IMR-90 (cell line): ENCODE data around the gene L3HYPDH. TPM values are rescaled to one million over a fixed set of nuclear protein-coding genes. Genes with fewer than 3 reads are reported as not detected.
A peak's percentile ranks its signal among the peaks of the same experiment; 100 is the strongest.

Experiments used
- ATAC-seq: fragments of 200-7000 bp; cut with Tn5 transposase; 2 replicates; pipeline ENCODE4 v1.9.1; 2020; ENCODE audit warnings: low read depth, mild to moderate bottlenecking, moderate library complexity
- Bru-seq: library from RNA; stranded (reverse); fragments of 400-500 nt; gene quantifications from one replicate; lab custom pipeline; 2021; lab: Mats Ljungman, UMichigan
- BruChase-seq, 2 experiments: library from RNA; stranded (reverse); fragments of 400-500 nt; gene quantifications; one replicate each; lab custom pipeline; 2021; lab: Mats Ljungman, UMichigan
- BruUV-seq: library from RNA; stranded (reverse); fragments of 400-500 nt; replicated peaks from 2 replicates; lab custom pipeline; 2021; lab: Mats Ljungman, UMichigan
- CTCF ChIA-PET: fragments of 300-600 bp; formaldehyde crosslinking; extraction: SDS; loops from one replicate; lab custom pipeline; 2021; ENCODE audit warnings: antibody characterized with exemption; lab: Yijun Ruan, JAX
- POLR2A ChIA-PET: fragments of 300-600 bp; sonication (Branson Sonifier 250); formaldehyde crosslinking; loops from one replicate; lab custom pipeline; 2022; ENCODE audit warnings: antibody characterized with exemption; ENCODE audit not compliant: unreplicated experiment; lab: Charles Lee
- DNase-seq: peaks from one replicate; pipeline ENCODE4 v3.0.0; 2013
- H2AFZ ChIP-seq: replicated peaks from 2 replicates; pipeline ENCODE3; 2013; ENCODE audit warnings: low read length, mild to moderate bottlenecking; ENCODE audit not compliant: poor library complexity
- H2AK5ac ChIP-seq: 2 replicates; pipeline ENCODE4 v1.6.1; 2013; ENCODE audit warnings: low read depth, low read length, inconsistent platforms
- H2AK9ac ChIP-seq: replicated peaks from 2 replicates; pipeline ENCODE3; 2013; ENCODE audit warnings: mild to moderate bottlenecking, low read depth, low read length, moderate library complexity; ENCODE audit not compliant: poor library complexity
- H2BK120ac ChIP-seq: 2 replicates; pipeline ENCODE4 v1.6.1; 2013; ENCODE audit warnings: low read depth, low read length, inconsistent platforms
- H2BK15ac ChIP-seq: 3 replicates; pipeline ENCODE4 v1.6.1; 2013; ENCODE audit warnings: low read depth, low read length, inconsistent platforms
- H2BK20ac ChIP-seq: 2 replicates; pipeline ENCODE4 v1.6.1; 2013; ENCODE audit warnings: low read depth, mild to moderate bottlenecking, inconsistent platforms, low read length, moderate library complexity
- H2BK5ac ChIP-seq: 2 replicates; pipeline ENCODE4 v1.6.1; 2013; ENCODE audit warnings: mild to moderate bottlenecking, low read depth, low read length, inconsistent platforms; ENCODE audit not compliant: poor library complexity, severe bottlenecking
- H3K14ac ChIP-seq: replicated peaks from 2 replicates; pipeline ENCODE4 v1.6.1; 2013; ENCODE audit warnings: low read depth, low read length, inconsistent platforms
- H3K18ac ChIP-seq: 2 replicates; pipeline ENCODE4 v1.6.1; 2013; ENCODE audit warnings: low read depth, low read length, control low read depth
- H3K23ac ChIP-seq: 2 replicates; pipeline ENCODE4 v1.6.1; 2013; ENCODE audit warnings: low read depth, low read length, inconsistent platforms
- H3K27ac ChIP-seq: 2 replicates; pipeline ENCODE4 v1.5.1; 2013; ENCODE audit warnings: mild to moderate bottlenecking, control low read depth, low read length; ENCODE audit not compliant: insufficient read depth
- H3K27me3 ChIP-seq: 2 replicates; pipeline ENCODE4 v1.6.1; 2013; ENCODE audit warnings: low read length; ENCODE audit not compliant: control insufficient read depth, insufficient read depth
- H3K36me3 ChIP-seq: 2 replicates; pipeline ENCODE4 v1.6.1; 2013; ENCODE audit warnings: low read length, mixed read lengths; ENCODE audit not compliant: control insufficient read depth, insufficient read depth
- H3K4ac ChIP-seq: 2 replicates; pipeline ENCODE4 v1.6.1; 2013; ENCODE audit warnings: low read depth, low read length, inconsistent platforms
- H3K4me1 ChIP-seq: 2 replicates; pipeline ENCODE4 v1.6.1; 2013; ENCODE audit warnings: low read length, mixed read lengths; ENCODE audit not compliant: control insufficient read depth, insufficient read depth
- H3K4me2 ChIP-seq: 2 replicates; pipeline ENCODE4 v1.6.1; 2013; ENCODE audit warnings: low read depth, mild to moderate bottlenecking, control low read depth, low read length, moderate library complexity
- H3K4me3 ChIP-seq: 2 replicates; pipeline ENCODE4 v1.5.1; 2013; ENCODE audit warnings: low read depth, mild to moderate bottlenecking, control low read depth, low read length, moderate library complexity; ENCODE audit not compliant: insufficient read depth
- H3K56ac ChIP-seq: 2 replicates; pipeline ENCODE4 v1.6.1; 2013; ENCODE audit warnings: low read length, inconsistent platforms; ENCODE audit not compliant: insufficient read depth; ENCODE audit errors: extremely low read depth
- H3K79me1 ChIP-seq, 2 experiments: 2 replicates each; pipeline ENCODE4 v1.6.1; 2013; ENCODE audit warnings: low read length in 2 of 2, inconsistent platforms in 1 of 2, low read depth in 1 of 2
- H3K9ac ChIP-seq: 2 replicates; pipeline ENCODE4 v1.6.1; 2013; ENCODE audit warnings: low read depth, low read length, control low read depth
- H3K9me1 ChIP-seq: 2 replicates; pipeline ENCODE4 v1.6.1; 2013; ENCODE audit warnings: low read length, inconsistent platforms; ENCODE audit not compliant: insufficient read depth
- H3K9me3 ChIP-seq: 2 replicates; pipeline ENCODE4 v1.6.1; 2013; ENCODE audit warnings: low read length; ENCODE audit not compliant: control insufficient read depth, insufficient read depth
- H4K20me1 ChIP-seq: 2 replicates; pipeline ENCODE4 v1.6.1; 2013; ENCODE audit warnings: low read length, inconsistent platforms; ENCODE audit not compliant: insufficient read depth
- H4K5ac ChIP-seq: 2 replicates; pipeline ENCODE4 v1.6.1; 2013; ENCODE audit warnings: mild to moderate bottlenecking, low read depth, low read length, control low read depth
- H4K8ac ChIP-seq, 2 experiments: 2 replicates each; pipeline ENCODE4 v1.6.1; 2013; ENCODE audit warnings: low read depth in 2 of 2, low read length in 2 of 2, control low read depth in 1 of 2, inconsistent platforms in 1 of 2
- H4K91ac ChIP-seq: 2 replicates; pipeline ENCODE4 v1.6.1; 2013; ENCODE audit warnings: low read depth, low read length, inconsistent platforms; ENCODE audit not compliant: insufficient read depth
- BHLHE40 ChIP-seq: fragments of 150-350 bp; IDR thresholded peaks from 2 replicates; pipeline ENCODE4 v1.6.1; 2016; ENCODE audit warnings: mild to moderate bottlenecking, low read depth, low read length
- CEBPB ChIP-seq: IDR thresholded peaks from 2 replicates; pipeline ENCODE4 v1.6.1; 2012; ENCODE audit warnings: low read depth, low read length, improper control_type of control experiment
- CTCF ChIP-seq: conservative IDR thresholded peaks from 2 replicates; pipeline ENCODE4 v1.5.1; 2012; ENCODE audit warnings: mild to moderate bottlenecking, low read depth, low read length, improper control_type of control experiment
- FOS ChIP-seq: fragments of 150-350 bp; IDR thresholded peaks from 2 replicates; pipeline ENCODE4 v1.6.1; 2016; ENCODE audit warnings: low read depth, low read length
- MAFK ChIP-seq: IDR thresholded peaks from 2 replicates; pipeline ENCODE4 v1.6.1; 2012; ENCODE audit warnings: low read depth, low read length, improper control_type of control experiment
- MAZ ChIP-seq: IDR thresholded peaks from 2 replicates; pipeline ENCODE4 v1.6.1; 2012; ENCODE audit warnings: low read depth, mild to moderate bottlenecking, low read length, improper control_type of control experiment, moderate library complexity, borderline replicate concordance
- MXI1 ChIP-seq: IDR thresholded peaks from 2 replicates; pipeline ENCODE4 v1.6.1; 2012; ENCODE audit warnings: low read depth, mild to moderate bottlenecking, low read length, moderate library complexity, borderline replicate concordance
- NFE2L2 ChIP-seq: fragments of 150-350 bp; IDR thresholded peaks from 2 replicates; pipeline ENCODE4 v1.6.1; 2016; ENCODE audit warnings: low read depth, mild to moderate bottlenecking, low read length
- RCOR1 ChIP-seq: IDR thresholded peaks from 2 replicates; pipeline ENCODE4 v1.6.1; 2012; ENCODE audit warnings: mild to moderate bottlenecking, low read length, improper control_type of control experiment; ENCODE audit not compliant: insufficient replicate concordance
- RFX5 ChIP-seq: IDR thresholded peaks from 2 replicates; pipeline ENCODE4 v1.8.0; 2012; ENCODE audit warnings: low read depth, mild to moderate bottlenecking, low read length, moderate library complexity
- SMC3 ChIP-seq: fragments of 150-350 bp; IDR thresholded peaks from 2 replicates; pipeline ENCODE4 v1.6.1; 2016; ENCODE audit warnings: low read depth, mild to moderate bottlenecking, antibody characterized with exemption, low read length, moderate library complexity
- WGBS, 2 experiments: methylation state at CpG; one replicate each; pipeline versions ENCODE4 v1.1.5 to v1.1.7; 2013; ENCODE audit warnings: missing lambda C conversion rate in 2 of 2; ENCODE audit not compliant: insufficient read length in 1 of 2; ENCODE audit errors: extremely low coverage in 2 of 2; 5-methylcytosine and 5-hydroxymethylcytosine counted together
- dilution Hi-C: fragments of 300-500 bp; cut with HindIII; formaldehyde crosslinking; loops from one replicate; pipeline ENCODE4 v1.14.3; 2018; ENCODE audit warnings: low sequenced_read_pairs; ENCODE audit not compliant: unreplicated experiment
- in situ Hi-C: fragments of 300-500 bp; cut with MboI; formaldehyde crosslinking; loops from 3 replicates; pipeline ENCODE4 v1.14.3; 2019; ENCODE audit warnings: low sequenced_read_pairs, inconsistent platforms, mixed read lengths
- intact Hi-C: fragments of 100-400 bp; cut with micrococcal nuclease; formaldehyde crosslinking; loops from 2 replicates; pipeline ENCODE4 v1.10.0; 2022
- long read RNA-seq: library from polyadenylated mRNA; unstranded; transcript quantifications from one replicate; pipeline ENCODE4 v2.0.0, GENCODE V29; 2021; ENCODE audit not compliant: unreplicated experiment
- polyA plus RNA-seq, 3 experiments: library from polyadenylated mRNA; depleted of rRNA; stranded (reverse); fragments of >200 nt; gene quantifications; 2 replicates each; pipeline ENCODE4 v1.2.3, GENCODE V29; 2012; ENCODE audit warnings: low replicate concordance in 1 of 3
- total RNA-seq: library from RNA; depleted of rRNA; stranded (reverse); fragments of >200 nt; gene quantifications from 2 replicates; pipeline ENCODE4 v1.2.3, GENCODE V29; 2012; rRNA removed
- TF ChIP-seq, protein P1 (sequence below): fragments of 150-350 bp; IDR thresholded peaks from 2 replicates; pipeline ENCODE4 v1.6.1; 2017; ENCODE audit warnings: mild to moderate bottlenecking, antibody characterized with exemption, low read length, low read depth

The L3HYPDH gene
- total RNA-seq = 40.9 and 54.7 TPM in 2 replicates
- polyA plus RNA-seq (2012; rRNA removed) = 45.3 and 49.1 TPM in 2 replicates
- polyA plus RNA-seq (2012; cell fraction: cytosol; rRNA removed) = 13.5 and 29.2 TPM in 2 replicates
- polyA plus RNA-seq (2012; cell fraction: nucleus; rRNA removed; ENCODE audit: low replicate concordance) = 181 and 246 TPM in 2 replicates
- percentile 91 among the genes with signal in this experiment for Bru-seq, nascent RNA
- percentile 92 among the genes with signal in this experiment for BruChase-seq, experiment 1, labeled RNA remaining after a 6-hour chase
- percentile 99 among the genes with signal in this experiment for BruChase-seq, experiment 2, labeled RNA remaining after a 2-hour chase
- long read RNA-seq, transcript L3HYPDH-201 (5 exons, 1,527 nt) = major isoform, 19 of 37 reads
- long read RNA-seq, partial matches to known transcripts = 1 of 37 reads
- long read RNA-seq, other reads (novel, unspliced or antisense) = 16 of 37 reads

DNA sequence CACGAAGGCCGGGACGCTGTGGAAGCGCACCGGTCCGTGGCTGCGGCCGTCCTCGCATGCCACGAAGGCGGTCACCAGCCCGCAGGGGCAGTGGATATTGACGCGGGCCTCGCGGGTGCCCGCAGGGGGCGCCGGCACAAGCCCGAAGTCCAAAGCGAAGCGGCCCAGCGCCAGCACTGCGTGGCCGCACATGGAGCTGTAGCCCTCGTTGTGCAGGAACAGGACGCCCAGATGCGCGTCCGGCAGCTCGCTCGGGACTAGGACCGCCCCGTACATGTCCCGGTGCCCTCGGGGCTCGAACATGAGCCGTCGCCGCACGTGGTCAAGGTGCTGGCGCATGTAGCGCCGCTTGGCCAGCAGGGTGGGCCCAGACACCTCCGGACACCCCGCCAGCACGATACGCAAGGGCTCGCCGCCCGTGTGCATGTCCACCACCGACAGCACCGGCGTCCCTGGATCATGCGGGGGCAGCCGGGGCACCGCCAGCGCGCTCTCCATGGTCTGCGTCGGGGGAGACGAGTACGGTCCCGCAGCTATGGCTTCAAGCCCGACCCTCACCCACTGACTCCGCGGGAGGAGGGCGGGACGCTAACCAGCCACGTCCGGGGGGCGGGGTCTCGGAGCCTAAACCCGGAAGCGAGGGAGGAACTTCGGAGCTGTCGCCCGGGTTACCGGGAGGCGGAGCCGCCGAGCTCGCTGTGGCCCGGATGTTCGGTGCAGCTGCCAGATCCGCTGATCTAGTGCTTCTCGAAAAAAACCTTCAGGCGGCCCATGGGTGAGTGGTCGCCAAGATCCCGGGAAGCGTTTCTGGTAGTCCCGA, at the start of gene L3HYPDH, which contains the start of gene JKAMP:
Gene L3HYPDH (minus strand): TSS at position 590 of the 820 bp plus-strand sequence. CDS start 92 bp downstream, at position 498.
Gene JKAMP (plus strand): TSS at position 699 of the 820 bp plus-strand sequence. CDS start 73 bp downstream, at position 772.
- Histone ChIP-seq H2BK5ac (peak within 1 kb of the TSS; percentile 97), H3K4me3 (peak within 1 kb of the TSS; percentile 94), H2BK15ac (peak within 1 kb of the TSS; percentile 69), H3K18ac (peak within 1 kb of the TSS; percentile 90), H3K27me3 (no peaks in the 10 kb centered on the region), H3K9me3 (no peaks in the 10 kb centered on the region), H4K91ac (peak within 1 kb of the TSS; percentile 94), H3K4me2 (peak within 1 kb of the TSS; percentile 92), H3K4me1 (peaks cover 9% of the 10 kb centered on the region), H2BK120ac (peak within 1 kb of the TSS; percentile 92), H3K4ac (peak within 1 kb of the TSS; percentile 97), H3K14ac (peak within 1 kb of the TSS; percentile 99), H3K27ac (peak within 1 kb of the TSS; percentile 94), H3K79me1 (peaks cover 13 to 52% of the 10 kb centered on the region in 2 experiments), H4K8ac (peak within 1 kb of the TSS; percentile 79 to 88), H4K20me1 (peaks cover 13% of the 10 kb centered on the region; the same call in 1 of the 2 replicates), H3K9me1 (peaks cover 10% of the 10 kb centered on the region), H3K56ac (peak within 1 kb of the TSS; percentile 99), H2AK9ac (peak within 1 kb of the TSS; percentile 99), H3K36me3 (peaks cover 7% of the 10 kb centered on the region), H2AK5ac (peak within 1 kb of the TSS; percentile 99), H2BK20ac (peak within 1 kb of the TSS; percentile 81), H4K5ac (peak within 1 kb of the TSS; percentile 88), H2AFZ (peak within 1 kb of the TSS; percentile 98), H3K9ac (peak within 1 kb of the TSS; percentile 99), H3K23ac (peak within 1 kb of the TSS; percentile 99)
- peak; percentile 85 for ATAC-seq
- POLR2A ChIA-PET = no interaction called here
- intact Hi-C loops = no loop called here
- dilution Hi-C loops = no loop called here
- in situ Hi-C loops = loop anchor here (25.0 kb wide), 1 partner anchor 603 kb away; the partner anchor contains the start of gene PCNX4
- peak; percentile 94 for DNase-seq
- CTCF ChIA-PET = interaction anchor here (0.6 to 2.6 kb wide), 3 partner anchors 12 to 25 kb away, joined by 3 to 12 read pairs (median 4); no protein-coding TSS in a partner anchor
- no TSS peak for BruUV-seq
- 0% methylated on average over 34 of the region's 92 CpGs; no CpG with 5 or more reads in 1 of the 2 experiments for WGBS, 2 experiments
- TF ChIP-seq RFX5 (no peak), NFE2L2 (no peak), CEBPB (no peak), RCOR1 (no peak), BHLHE40 (peak; percentile 65; the same call in 1 of the 2 replicates), SMC3 (no peak; the same call in 1 of the 2 replicates), MAFK (peak; percentile 60), CTCF (peak; percentile 58), MXI1 (peak; percentile 95; the same call in 1 of the 2 replicates), FOS (no peak), MAZ (0 out of 2 replicates have a peak, but pooled peaks have one; percentile 35)
- TF ChIP-seq, protein P1, sequence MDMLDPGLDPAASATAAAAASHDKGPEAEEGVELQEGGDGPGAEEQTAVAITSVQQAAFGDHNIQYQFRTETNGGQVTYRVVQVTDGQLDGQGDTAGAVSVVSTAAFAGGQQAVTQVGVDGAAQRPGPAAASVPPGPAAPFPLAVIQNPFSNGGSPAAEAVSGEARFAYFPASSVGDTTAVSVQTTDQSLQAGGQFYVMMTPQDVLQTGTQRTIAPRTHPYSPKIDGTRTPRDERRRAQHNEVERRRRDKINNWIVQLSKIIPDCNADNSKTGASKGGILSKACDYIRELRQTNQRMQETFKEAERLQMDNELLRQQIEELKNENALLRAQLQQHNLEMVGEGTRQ = peak; percentile 71
